HepG2 (cell line): ENCODE results near the gene RASL10A.

ENCODE experiments used
- CTCF ChIP-seq: sonication (generic); formaldehyde crosslinking; IDR thresholded peaks from 2 replicates; pipeline ENCODE4 v1.5.0; 2020; ENCODE audit warnings: mild to moderate bottlenecking, missing genetic modification reagents, moderate library complexity
- ELF4 ChIP-seq: sonication (generic); formaldehyde crosslinking; IDR thresholded peaks from 2 replicates; pipeline ENCODE4 v1.5.0; 2020; ENCODE audit warnings: missing genetic modification reagents, mild to moderate bottlenecking, moderate library complexity, borderline replicate concordance
- HDAC6 ChIP-seq: fragments of 200-600 bp; sonication (generic); IDR thresholded peaks from 2 replicates; pipeline ENCODE4 v1.7.0; 2017; ENCODE audit warnings: mild to moderate bottlenecking, antibody characterized with exemption, low read length, low read depth
- REST ChIP-seq, 2 experiments: IDR thresholded peaks; 2 replicates each; pipeline ENCODE4 v1.6.1; 2011 to 2012; ENCODE audit warnings: low read length in 2 of 2, borderline replicate concordance in 1 of 2, low read depth in 1 of 2, mild to moderate bottlenecking in 1 of 2, moderate library complexity in 1 of 2
- ZBTB7A ChIP-seq: sonication (generic); formaldehyde crosslinking; IDR thresholded peaks from 2 replicates; pipeline ENCODE4 v1.8.0; 2022; ENCODE audit warnings: mild to moderate bottlenecking, missing genetic modification reagents
- ZNF138 ChIP-seq: sonication (generic); formaldehyde crosslinking; IDR thresholded peaks from 2 replicates; pipeline ENCODE4 v1.5.0; 2020; ENCODE audit warnings: mild to moderate bottlenecking, low read depth, missing genetic modification reagents
- ZNF512 ChIP-seq: sonication (generic); formaldehyde crosslinking; IDR thresholded peaks from 2 replicates; pipeline ENCODE4 v1.4.0; 2020; ENCODE audit warnings: mild to moderate bottlenecking, missing genetic modification reagents
- ZNF670 ChIP-seq: sonication (generic); formaldehyde crosslinking; IDR thresholded peaks from 2 replicates; pipeline ENCODE4 v1.8.0; 2022; ENCODE audit warnings: mild to moderate bottlenecking, missing genetic modification reagents, borderline replicate concordance
- ZNF788 ChIP-seq: sonication (generic); formaldehyde crosslinking; IDR thresholded peaks from 2 replicates; pipeline ENCODE4 v1.5.0; 2020; ENCODE audit warnings: mild to moderate bottlenecking, missing genetic modification reagents, borderline replicate concordance

DNA sequence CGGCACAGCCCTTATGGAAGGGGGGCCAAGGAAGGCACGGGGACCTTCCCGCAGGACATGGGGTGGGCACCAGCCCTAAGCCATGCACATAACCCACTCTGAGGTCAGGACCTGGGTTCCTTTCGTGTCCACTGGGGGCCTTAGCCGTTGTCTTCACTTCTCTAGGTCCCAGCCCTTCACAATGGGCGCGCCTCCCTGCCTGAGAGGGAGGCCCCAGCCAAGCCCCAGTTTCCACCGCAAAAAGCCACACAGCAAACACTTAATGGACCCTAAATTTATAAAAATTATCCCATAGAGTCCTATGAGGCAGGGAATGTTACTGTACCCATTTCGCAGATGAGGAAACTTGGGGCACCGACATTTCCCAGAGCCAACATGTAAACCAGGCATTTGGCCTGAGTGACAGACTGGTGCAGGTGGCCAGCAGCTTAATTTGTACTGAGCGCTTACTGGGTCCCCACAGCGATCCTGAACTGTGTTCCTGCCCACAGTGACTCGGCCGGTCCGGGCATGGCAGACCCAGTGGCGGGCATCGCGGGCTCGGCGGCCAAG, 7.8 kb downstream of the RASL10A start:
- no peak for TF ChIP-seq ZBTB7A (CRISPR knock-in tag)
- TF ChIP-seq CTCF (CRISPR knock-in tag): no peak
- no peak for TF ChIP-seq ELF4
- TF ChIP-seq ZNF512 (CRISPR knock-in tag): no peak
- TF ChIP-seq ZNF138 (CRISPR knock-in tag): no peak
- no peak for TF ChIP-seq ZNF670 (CRISPR knock-in tag)
- TF ChIP-seq REST (IDR thresholded peaks at IDR 0.05; ENCODE audit: borderline replicate concordance in 1 of 2, low read depth in 1 of 2, low read length in 2 of 2): no peak
- TF ChIP-seq ZNF788 (CRISPR knock-in tag): no peak
- no peak for TF ChIP-seq HDAC6
